ENCODE data around the gene SLC10A3.

DNA sequence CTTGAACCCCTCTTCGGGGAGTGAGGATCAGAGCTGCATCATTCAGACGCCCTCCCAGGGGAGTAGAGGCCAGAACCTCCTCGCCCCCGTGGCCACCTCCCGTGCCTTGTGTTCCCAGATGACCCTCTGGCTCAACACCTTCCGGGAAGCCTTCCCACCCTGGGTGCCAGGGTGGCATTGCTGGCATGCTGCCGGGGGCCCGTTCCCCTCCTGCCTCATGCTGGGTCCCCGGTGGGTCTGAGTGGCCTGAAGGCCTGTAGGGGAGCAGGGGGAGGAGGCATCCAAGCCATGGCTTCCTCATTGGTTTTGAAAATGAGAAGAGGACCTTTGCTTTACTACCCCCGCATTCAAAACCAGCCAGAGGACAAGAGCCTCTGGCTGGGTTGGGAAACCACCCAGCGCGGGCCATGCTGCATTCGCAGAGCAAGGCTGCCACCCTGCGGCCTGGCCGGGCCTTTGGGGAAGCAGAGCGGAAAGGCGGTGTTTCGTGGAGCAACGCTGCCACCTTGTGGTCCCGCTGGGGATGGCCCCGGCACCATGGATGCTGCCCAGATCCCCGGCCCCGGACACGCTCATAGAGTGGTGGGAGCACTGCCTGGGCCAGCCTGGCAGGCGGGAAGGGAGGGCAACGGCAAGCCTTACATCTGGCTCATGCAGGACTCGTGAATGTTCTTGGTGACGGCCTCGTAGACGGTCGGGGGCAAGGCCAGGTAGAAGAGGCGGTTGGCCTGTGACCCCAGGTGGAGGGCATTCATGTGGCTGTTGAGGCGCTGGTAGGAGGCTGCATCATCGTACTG, 44.3 kb upstream of the SLC10A3 start:
- TF ChIP-seq, protein P1, sequence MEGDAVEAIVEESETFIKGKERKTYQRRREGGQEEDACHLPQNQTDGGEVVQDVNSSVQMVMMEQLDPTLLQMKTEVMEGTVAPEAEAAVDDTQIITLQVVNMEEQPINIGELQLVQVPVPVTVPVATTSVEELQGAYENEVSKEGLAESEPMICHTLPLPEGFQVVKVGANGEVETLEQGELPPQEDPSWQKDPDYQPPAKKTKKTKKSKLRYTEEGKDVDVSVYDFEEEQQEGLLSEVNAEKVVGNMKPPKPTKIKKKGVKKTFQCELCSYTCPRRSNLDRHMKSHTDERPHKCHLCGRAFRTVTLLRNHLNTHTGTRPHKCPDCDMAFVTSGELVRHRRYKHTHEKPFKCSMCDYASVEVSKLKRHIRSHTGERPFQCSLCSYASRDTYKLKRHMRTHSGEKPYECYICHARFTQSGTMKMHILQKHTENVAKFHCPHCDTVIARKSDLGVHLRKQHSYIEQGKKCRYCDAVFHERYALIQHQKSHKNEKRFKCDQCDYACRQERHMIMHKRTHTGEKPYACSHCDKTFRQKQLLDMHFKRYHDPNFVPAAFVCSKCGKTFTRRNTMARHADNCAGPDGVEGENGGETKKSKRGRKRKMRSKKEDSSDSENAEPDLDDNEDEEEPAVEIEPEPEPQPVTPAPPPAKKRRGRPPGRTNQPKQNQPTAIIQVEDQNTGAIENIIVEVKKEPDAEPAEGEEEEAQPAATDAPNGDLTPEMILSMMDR (conservative IDR thresholded peaks at IDR 0.05 in 1 of 2, IDR thresholded peaks at IDR 0.05 in 1 of 2; ENCODE audit: low read depth in 1 of 2, low read length in 2 of 2) = peak; percentile 75 to 76
- no peak for TF ChIP-seq EZH2 (IDR thresholded peaks at IDR 0.05; ENCODE audit: low read length, missing control alignments)
